Measurements from ENCODE around the gene IL1R2. TPM values are rescaled to one million over a fixed set of nuclear protein-coding genes. Genes with fewer than 3 reads are reported as not detected.

IL1R2 gene
- total RNA-seq, 1 experiment from 2014 or later: not detected

- no peaks in the 10 kb centered on the region for H3K27me3 ChIP-seq (replicated peaks)
- H3K4me3 ChIP-seq: no peak overlapping the region
- no peaks in the 10 kb centered on the region for H3K36me3 ChIP-seq
- no peak overlapping the region for H3K27ac ChIP-seq
- no peaks in the 10 kb centered on the region for H3K9me3 ChIP-seq (replicated peaks)
- H3K4me1 ChIP-seq (replicated peaks): peaks cover 6% of the 10 kb centered on the region; the same call in 1 of the 2 replicates
- DNase-seq (ENCODE audit: low read depth in 1 of 2, low spot score in 2 of 2): no peak
Observed at GRCh38 chr2:102008490-102008889, 16.7 kb downstream of the IL1R2 start.

- no peak for DNase-seq (ENCODE audit: low read depth in 1 of 2, low spot score in 2 of 2)
- H3K27ac ChIP-seq: no peak overlapping the region
- no peaks in the 10 kb centered on the region for H3K9me3 ChIP-seq (replicated peaks)
- no peaks in the 10 kb centered on the region for H3K36me3 ChIP-seq
- peaks cover 6% of the 10 kb centered on the region; the same call in 1 of the 2 replicates for H3K4me1 ChIP-seq (replicated peaks)
- H3K4me3 ChIP-seq: no peak overlapping the region
- no peaks in the 10 kb centered on the region for H3K27me3 ChIP-seq (replicated peaks)
Observed at GRCh38 chr2:102009557-102009956, 17.8 kb downstream of the IL1R2 start.

- no peak overlapping the region for H3K4me3 ChIP-seq
- H3K27ac ChIP-seq: no peak overlapping the region
- H3K9me3 ChIP-seq (replicated peaks): no peaks in the 10 kb centered on the region
- DNase-seq (ENCODE audit: low read depth in 1 of 2, low spot score in 2 of 2): no peak
- peaks cover 6% of the 10 kb centered on the region; the same call in 1 of the 2 replicates for H3K4me1 ChIP-seq (replicated peaks)
- H3K27me3 ChIP-seq (replicated peaks): no peaks in the 10 kb centered on the region
- H3K36me3 ChIP-seq: no peaks in the 10 kb centered on the region
Observed at GRCh38 chr2:102010902-102011301, 19.1 kb downstream of the IL1R2 start.

GRCh38 chr2:102012061-102012614 lies 20.4 kb downstream of the IL1R2 start:
- no peak for DNase-seq (ENCODE audit: low read depth in 1 of 2, low spot score in 2 of 2)
- H3K36me3 ChIP-seq: no peaks in the 10 kb centered on the region
- H3K27me3 ChIP-seq (replicated peaks): no peaks in the 10 kb centered on the region
- no peak overlapping the region for H3K4me3 ChIP-seq
- no peaks in the 10 kb centered on the region for H3K9me3 ChIP-seq (replicated peaks)
- H3K27ac ChIP-seq: no peak overlapping the region
- H3K4me1 ChIP-seq (replicated peaks): no peaks in the 10 kb centered on the region

GRCh38 chr2:102013206-102014040 lies 21.7 kb downstream of the IL1R2 start:
- H3K9me3 ChIP-seq (replicated peaks): no peaks in the 10 kb centered on the region
- H3K27me3 ChIP-seq (replicated peaks): no peaks in the 10 kb centered on the region
- peaks cover under 1% of the 10 kb centered on the region; the same call in 1 of the 2 replicates for H3K4me1 ChIP-seq (replicated peaks)
- H3K27ac ChIP-seq: no peak overlapping the region
- no peaks in the 10 kb centered on the region for H3K36me3 ChIP-seq
- H3K4me3 ChIP-seq: no peak overlapping the region
- DNase-seq (ENCODE audit: low read depth in 1 of 2, low spot score in 2 of 2): no peak

GRCh38 chr2:102014041-102014345 lies 22.2 kb downstream of the IL1R2 start:
- H3K27me3 ChIP-seq (replicated peaks): no peaks in the 10 kb centered on the region
- H3K27ac ChIP-seq: no peak overlapping the region
- H3K4me3 ChIP-seq: no peak overlapping the region
- H3K4me1 ChIP-seq (replicated peaks): peaks cover 6% of the 10 kb centered on the region
- no peaks in the 10 kb centered on the region for H3K9me3 ChIP-seq (replicated peaks)
- DNase-seq (ENCODE audit: low read depth in 1 of 2, low spot score in 2 of 2): no peak
- no peaks in the 10 kb centered on the region for H3K36me3 ChIP-seq

- no peaks in the 10 kb centered on the region for H3K27me3 ChIP-seq (replicated peaks)
- H3K27ac ChIP-seq: no peak overlapping the region
- H3K4me1 ChIP-seq (replicated peaks): peaks cover 15% of the 10 kb centered on the region
- no peak overlapping the region for H3K4me3 ChIP-seq
- H3K9me3 ChIP-seq (replicated peaks): no peaks in the 10 kb centered on the region
- no peak for DNase-seq (ENCODE audit: low read depth in 1 of 2, low spot score in 2 of 2)
- no peaks in the 10 kb centered on the region for H3K36me3 ChIP-seq
Observed at GRCh38 chr2:102015399-102015798, 23.6 kb downstream of the IL1R2 start.

- DNase-seq (ENCODE audit: low read depth in 1 of 2, low spot score in 2 of 2): no peak
- H3K9me3 ChIP-seq (replicated peaks): no peaks in the 10 kb centered on the region
- H3K27me3 ChIP-seq (replicated peaks): no peaks in the 10 kb centered on the region
- no peak overlapping the region for H3K27ac ChIP-seq
- no peaks in the 10 kb centered on the region for H3K36me3 ChIP-seq
- H3K4me1 ChIP-seq (replicated peaks): peaks cover 20% of the 10 kb centered on the region
- no peak overlapping the region for H3K4me3 ChIP-seq
Observed at GRCh38 chr2:102016399-102016955, 24.7 kb downstream of the IL1R2 start.

GRCh38 chr2:102018823-102019445 lies 27.2 kb downstream of the IL1R2 start:
- no peak overlapping the region; the same call in none of the 2 replicates for H3K27ac ChIP-seq
- peak in 1 of 2 experiments; percentile 52 for DNase-seq (ENCODE audit: low read depth in 1 of 2, low spot score in 2 of 2)
- H3K9me3 ChIP-seq (replicated peaks): no peaks in the 10 kb centered on the region
- no peak overlapping the region for H3K4me3 ChIP-seq
- no peaks in the 10 kb centered on the region for H3K27me3 ChIP-seq (replicated peaks)
- H3K4me1 ChIP-seq (replicated peaks): peaks cover 29% of the 10 kb centered on the region
- no peaks in the 10 kb centered on the region for H3K36me3 ChIP-seq

GRCh38 chr2:102020596-102021170 lies 28.9 kb downstream of the IL1R2 start:
- Histone ChIP-seq H3K36me3 (no peaks in the 10 kb centered on the region), H3K27ac (no peak overlapping the region), H3K9me3 (replicated peaks) (no peaks in the 10 kb centered on the region), H3K4me3 (no peak overlapping the region), H3K4me1 (replicated peaks) (peaks cover 29% of the 10 kb centered on the region), H3K27me3 (replicated peaks) (no peaks in the 10 kb centered on the region)
- DNase-seq (ENCODE audit: low read depth in 1 of 2, low spot score in 2 of 2): peak; percentile 80 to 87

GRCh38 chr2:102021779-102022178 lies 30.0 kb downstream of the IL1R2 start:
- Histone ChIP-seq H3K9me3 (replicated peaks) (no peaks in the 10 kb centered on the region), H3K36me3 (no peaks in the 10 kb centered on the region), H3K27ac (no peak overlapping the region), H3K27me3 (replicated peaks) (no peaks in the 10 kb centered on the region), H3K4me3 (no peak overlapping the region), H3K4me1 (replicated peaks) (peaks cover 29% of the 10 kb centered on the region)
- DNase-seq (ENCODE audit: low read depth in 1 of 2, low spot score in 2 of 2): peak in 1 of 2 experiments; percentile 42

GRCh38 chr2:102022884-102023539 lies 31.3 kb downstream of the IL1R2 start:
- H3K27me3 ChIP-seq (replicated peaks): no peaks in the 10 kb centered on the region
- H3K27ac ChIP-seq: no peak overlapping the region
- H3K9me3 ChIP-seq (replicated peaks): no peaks in the 10 kb centered on the region
- no peak for DNase-seq (ENCODE audit: low read depth in 1 of 2, low spot score in 2 of 2)
- no peaks in the 10 kb centered on the region for H3K36me3 ChIP-seq
- no peak overlapping the region for H3K4me3 ChIP-seq
- peaks cover 42% of the 10 kb centered on the region for H3K4me1 ChIP-seq (replicated peaks)

GRCh38 chr2:102024410-102024809 lies 32.6 kb downstream of the IL1R2 start:
- H3K4me3 ChIP-seq: no peak overlapping the region
- no peak overlapping the region for H3K27ac ChIP-seq
- no peaks in the 10 kb centered on the region for H3K36me3 ChIP-seq
- DNase-seq (ENCODE audit: low read depth in 1 of 2, low spot score in 2 of 2): no peak
- peaks cover 33% of the 10 kb centered on the region for H3K4me1 ChIP-seq (replicated peaks)
- no peaks in the 10 kb centered on the region for H3K27me3 ChIP-seq (replicated peaks)
- H3K9me3 ChIP-seq (replicated peaks): no peaks in the 10 kb centered on the region
